NCI-H774 (cell line): ENCODE results near the gene LRR1.
"Not testable (repeated sequence)": the region's sequence is repeated elsewhere in the genome, so short reads cannot be mapped to it uniquely, and the experiment has no call there.

ENCODE experiments used
- DNase-seq: peaks from one replicate; lab custom pipeline; 2025; lab: John Stamatoyannopoulos, UW

Gene LRR1

GRCh38 chr14:49598485-49599300, at the start of gene LRR1:
Gene LRR1 (plus strand): TSS chr14:49598940. CDS start chr14:49599021, 81 bp downstream.
- DNase-seq = peak; percentile 68

GRCh38 chr14:49549446-49549845, 49.3 kb upstream of the LRR1 start:
- DNase-seq = no peak

- no peak for DNase-seq
Observed at GRCh38 chr14:49549881-49550280, 48.9 kb upstream of the LRR1 start.

- DNase-seq = no peak
Observed at GRCh38 chr14:49550286-49551184, 48.2 kb upstream of the LRR1 start.

- DNase-seq = no peak
Observed at GRCh38 chr14:49551569-49551968, 47.2 kb upstream of the LRR1 start.

- no peak for DNase-seq
Observed at GRCh38 chr14:49553106-49553505, 45.6 kb upstream of the LRR1 start.

- peak; percentile 9 for DNase-seq
Observed at GRCh38 chr14:49553892-49554291, 44.8 kb upstream of the LRR1 start.

- DNase-seq = no peak
Observed at GRCh38 chr14:49559979-49560768, 38.6 kb upstream of the LRR1 start.

- DNase-seq = no peak
Observed at GRCh38 chr14:49566714-49567113, 32.0 kb upstream of the LRR1 start.

- no peak for DNase-seq
Observed at GRCh38 chr14:49569281-49569680, 29.5 kb upstream of the LRR1 start.

- DNase-seq = no peak
Observed at GRCh38 chr14:49574038-49574437, 24.7 kb upstream of the LRR1 start.

- no peak for DNase-seq
Observed at GRCh38 chr14:49578141-49578540, 20.6 kb upstream of the LRR1 start.

GRCh38 chr14:49579841-49580240, 18.9 kb upstream of the LRR1 start:
- DNase-seq = no peak

- no peak for DNase-seq
Observed at GRCh38 chr14:49581209-49582112, 17.3 kb upstream of the LRR1 start.

- DNase-seq = no peak
Observed at GRCh38 chr14:49582113-49582977, 16.4 kb upstream of the LRR1 start.

- no peak for DNase-seq
Observed at GRCh38 chr14:49583629-49584028, 15.1 kb upstream of the LRR1 start.

- no peak for DNase-seq
Observed at GRCh38 chr14:49584058-49584457, 14.7 kb upstream of the LRR1 start.

GRCh38 chr14:49584981-49585640, 13.6 kb upstream of the LRR1 start:
- not testable (repeated sequence) for DNase-seq
